Chondrocyte (in vitro differentiated cells): ENCODE results near the gene HLA-DQA1. TPM values are rescaled to one million over a fixed set of nuclear protein-coding genes. Genes with fewer than 3 reads are reported as not detected.
A peak's percentile ranks its signal among the peaks of the same experiment; 100 is the strongest.
"Not testable (repeated sequence)": the region's sequence is repeated elsewhere in the genome, so short reads cannot be mapped to it uniquely, and the experiment has no call there.

Experiments used
- DNase-seq: peaks from one replicate; pipeline ENCODE4 v3.0.0; 2021; ENCODE audit warnings: mixed read lengths, low spot score
- H3K27ac Mint-ChIP-seq: one replicate; pipeline ENCODE4 v1.8.0; 2021; ENCODE audit warnings: mild to moderate bottlenecking, moderate library complexity, mixed read lengths; ENCODE audit not compliant: unreplicated experiment
- H3K27me3 Mint-ChIP-seq: 2 replicates; pipeline ENCODE4 v1.8.0; 2021; ENCODE audit warnings: low read depth, mixed read lengths
- H3K36me3 Mint-ChIP-seq: 2 replicates; pipeline ENCODE4 v1.8.0; 2021; ENCODE audit warnings: low read depth, mixed read lengths
- H3K4me1 Mint-ChIP-seq: 2 replicates; pipeline ENCODE4 v1.8.0; 2021; ENCODE audit warnings: low read depth, mild to moderate bottlenecking, mixed read lengths
- H3K4me3 Mint-ChIP-seq: one replicate; pipeline ENCODE4 v1.8.0; 2021; ENCODE audit warnings: mild to moderate bottlenecking, moderate library complexity, mixed read lengths; ENCODE audit not compliant: unreplicated experiment
- H3K9me3 Mint-ChIP-seq: 2 replicates; pipeline ENCODE4 v1.8.0; 2021; ENCODE audit warnings: low read depth, mixed read lengths
- CTCF ChIP-seq: fragments of 200-600 bp; sonication (generic); IDR thresholded peaks from 2 replicates; pipeline ENCODE4 v1.5.0; 2021; ENCODE audit warnings: antibody characterized with exemption, mild to moderate bottlenecking, moderate library complexity
- total RNA-seq: library from RNA; stranded (reverse); gene quantifications from 3 replicates; pipeline ENCODE4 v1.2.1, GENCODE V29; 2021

The HLA-DQA1 gene
- total RNA-seq, 1 donor from 2014 or later: not detected

DNA sequence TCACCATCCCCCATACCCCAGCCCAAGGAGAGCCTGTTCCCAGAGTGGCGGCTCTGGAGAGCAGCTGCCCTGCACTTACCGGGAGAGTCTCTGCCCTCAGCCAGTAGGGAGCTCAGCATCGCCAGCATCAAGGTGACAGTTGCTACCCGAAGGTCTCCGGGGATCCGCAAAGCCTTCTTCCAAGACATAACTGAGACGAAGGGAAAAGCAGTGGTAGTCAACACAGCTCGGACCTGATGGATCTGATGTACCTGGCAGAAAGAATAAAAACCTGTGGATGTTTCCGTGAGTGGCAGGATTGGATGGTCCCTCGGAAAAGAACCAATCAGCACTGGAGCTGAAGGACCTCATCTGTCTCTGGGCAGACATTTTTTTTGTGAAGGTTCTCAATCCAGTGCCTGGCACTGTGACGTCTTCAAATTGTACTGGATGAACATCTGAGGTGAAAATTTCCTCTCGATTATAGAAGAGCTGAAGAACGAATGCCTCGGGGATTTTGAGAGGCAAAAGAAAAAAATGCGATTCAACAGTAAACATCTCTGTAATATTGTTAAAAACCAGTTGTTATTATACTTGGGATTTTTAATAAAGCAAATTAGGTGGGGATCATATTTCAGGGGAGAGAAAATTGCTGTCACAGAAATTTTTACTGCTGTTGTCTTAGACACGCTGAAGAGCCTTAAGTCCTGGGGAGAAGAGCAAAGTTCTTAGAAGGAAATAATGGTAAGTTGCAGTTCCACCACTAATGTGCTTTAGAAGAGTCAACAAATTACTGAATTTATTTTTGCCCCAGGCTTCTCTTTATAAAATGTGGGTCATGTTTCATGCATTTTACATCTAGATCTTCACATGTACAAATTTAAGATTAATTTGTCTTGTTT is 29.5 kb downstream of the HLA-DQA1 start, which contains the start of gene HLA-DQB1:
HLA-DQB1 (minus strand) TSS at position 238 of the 881 bp plus-strand sequence; CDS start at position 188, 50 bp downstream.
- peak within 1 kb of the TSS; percentile 44 for H3K4me3 Mint-ChIP-seq
- no peaks in the 10 kb centered on the region for H3K9me3 Mint-ChIP-seq
- peaks cover 67% of the 10 kb centered on the region for H3K27me3 Mint-ChIP-seq
- H3K36me3 Mint-ChIP-seq: no peaks in the 10 kb centered on the region
- H3K4me1 Mint-ChIP-seq: peaks cover 4% of the 10 kb centered on the region
- DNase-seq: no peak
- no peak for TF ChIP-seq CTCF
- no peak within 1 kb of the TSS for H3K27ac Mint-ChIP-seq

- TF ChIP-seq CTCF: no peak
- Mint-ChIP-seq H3K27ac (no peak overlapping the region), H3K4me3 (no peak overlapping the region), H3K36me3 (no peaks in the 10 kb centered on the region), H3K9me3 (peaks cover 7% of the 10 kb centered on the region), H3K27me3 (peaks cover 56% of the 10 kb centered on the region), H3K4me1 (peaks cover 4% of the 10 kb centered on the region)
- DNase-seq: no peak
Observed at GRCh38 chr6:32668226-32668747, 31.1 kb downstream of the HLA-DQA1 start.

GRCh38 chr6:32669240-32669639 is 32.0 kb downstream of the HLA-DQA1 start:
- no peak for DNase-seq
- peaks cover 47% of the 10 kb centered on the region for H3K27me3 Mint-ChIP-seq
- H3K36me3 Mint-ChIP-seq: no peaks in the 10 kb centered on the region
- H3K4me1 Mint-ChIP-seq: peaks cover 4% of the 10 kb centered on the region
- H3K27ac Mint-ChIP-seq: no peak overlapping the region
- H3K4me3 Mint-ChIP-seq: no peak overlapping the region
- no peak for TF ChIP-seq CTCF
- peaks cover 9% of the 10 kb centered on the region for H3K9me3 Mint-ChIP-seq

DNA sequence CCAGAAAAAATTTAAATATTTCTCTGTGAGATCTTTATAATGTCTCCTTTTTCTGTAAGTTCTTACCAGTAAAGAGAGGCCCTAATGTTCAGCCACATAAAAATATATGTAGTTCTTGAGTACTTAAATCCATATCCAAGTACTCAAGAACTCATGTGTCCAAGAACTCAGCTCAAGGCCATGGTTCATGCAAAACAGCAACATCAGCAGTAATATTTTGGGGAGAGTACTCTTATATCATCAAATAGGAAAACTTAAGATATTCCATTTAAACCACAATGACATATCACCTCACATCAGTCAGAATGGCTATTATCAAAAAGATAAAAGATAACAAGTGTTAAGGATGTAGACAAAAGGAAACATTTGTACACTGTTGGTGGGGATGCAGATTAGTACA is 32.7 kb downstream of the HLA-DQA1 start:
- peaks cover 43% of the 10 kb centered on the region for H3K27me3 Mint-ChIP-seq
- H3K36me3 Mint-ChIP-seq: no peaks in the 10 kb centered on the region

DNA sequence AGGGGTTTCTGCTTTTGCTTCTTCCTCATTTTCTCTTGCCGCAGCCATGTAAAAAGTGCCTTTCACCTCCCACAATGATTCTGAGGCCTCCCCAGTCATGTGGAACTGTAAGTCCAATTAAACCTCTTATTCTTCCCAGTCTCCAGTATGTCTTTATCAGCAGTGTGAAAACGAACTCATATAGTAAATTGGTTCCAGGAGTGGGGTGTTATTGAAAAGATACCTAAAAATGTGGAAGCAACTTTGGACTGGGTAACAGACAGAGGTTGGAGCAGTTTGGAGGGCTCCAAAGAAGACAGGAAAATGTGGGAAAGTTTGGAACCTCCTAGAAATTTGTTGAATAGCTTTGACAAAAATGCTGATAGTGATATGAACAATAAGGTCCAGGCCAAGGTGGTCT is 34.7 kb downstream of the HLA-DQA1 start:
- H3K4me1 Mint-ChIP-seq, H3K4me3 Mint-ChIP-seq, H3K27ac Mint-ChIP-seq, DNase-seq, H3K36me3 Mint-ChIP-seq: not testable (repeated sequence)
- Mint-ChIP-seq H3K9me3 (peaks cover 17% of the 10 kb centered on the region), H3K27me3 (peaks cover 26% of the 10 kb centered on the region)

More for the DNA sequence above, 32.7 kb downstream of the HLA-DQA1 start:
- Mint-ChIP-seq H3K4me1 (peaks cover 4% of the 10 kb centered on the region), H3K9me3 (peaks cover 11% of the 10 kb centered on the region), H3K4me3 (no peak overlapping the region), H3K27ac (no peak overlapping the region)
- DNase-seq: no peak
- no peak for TF ChIP-seq CTCF

- H3K4me3 Mint-ChIP-seq, DNase-seq, H3K4me1 Mint-ChIP-seq: not testable (repeated sequence)
Observed at GRCh38 chr6:32674123-32674522, 36.9 kb downstream of the HLA-DQA1 start.

More at GRCh38 chr6:32674123-32674522, 36.9 kb downstream of the HLA-DQA1 start:
- Mint-ChIP-seq H3K27me3 (peaks cover 10% of the 10 kb centered on the region), H3K9me3 (peaks cover 33% of the 10 kb centered on the region)
- not testable (repeated sequence) for H3K36me3 Mint-ChIP-seq, H3K27ac Mint-ChIP-seq
